GM21529 (cell line): ENCODE data around the gene TMEM221.

Experiments used
- ATAC-seq: cut with Tn5 transposase; IDR thresholded peaks from one replicate; pipeline ENCODE4 v1.9.1; 2021; ENCODE audit not compliant: unreplicated experiment

The TMEM221 gene

GRCh38 chr19:17448131-17448967 lies at the start of gene TMEM221:
TSS of gene TMEM221 (minus strand) at chr19:17448668. CDS start at chr19:17448462, 206 bp downstream.
- no peak for ATAC-seq

GRCh38 chr19:17497149-17497798 lies 48.8 kb upstream of the TMEM221 start:
- no peak for ATAC-seq

- peak; percentile 57 for ATAC-seq
Measured at GRCh38 chr19:17496337-17496997, 48.0 kb upstream of the TMEM221 start.

- no peak for ATAC-seq
Measured at GRCh38 chr19:17495639-17496296, 47.3 kb upstream of the TMEM221 start.

GRCh38 chr19:17491287-17491686 lies 42.8 kb upstream of the TMEM221 start:
- no peak for ATAC-seq

GRCh38 chr19:17490411-17490810 lies 41.9 kb upstream of the TMEM221 start:
- no peak for ATAC-seq

- ATAC-seq: no peak
Measured at GRCh38 chr19:17489392-17490030, 41.0 kb upstream of the TMEM221 start.

- ATAC-seq: peak; percentile 57
Measured at GRCh38 chr19:17488593-17489391, 40.3 kb upstream of the TMEM221 start.

- ATAC-seq: no peak
Measured at GRCh38 chr19:17487284-17488121, 39.0 kb upstream of the TMEM221 start.

- no peak for ATAC-seq
Measured at GRCh38 chr19:17486545-17487240, 38.2 kb upstream of the TMEM221 start.

GRCh38 chr19:17484520-17485185 lies 36.2 kb upstream of the TMEM221 start:
- no peak for ATAC-seq

- no peak for ATAC-seq
Measured at GRCh38 chr19:17483605-17484002, 35.1 kb upstream of the TMEM221 start.

- ATAC-seq: no peak
Measured at GRCh38 chr19:17482877-17483604, 34.6 kb upstream of the TMEM221 start.

- ATAC-seq: no peak
Measured at GRCh38 chr19:17481986-17482385, 33.5 kb upstream of the TMEM221 start.

- ATAC-seq: no peak
Measured at GRCh38 chr19:17479325-17479791, 30.9 kb upstream of the TMEM221 start.

- no peak for ATAC-seq
Measured at GRCh38 chr19:17475541-17476115, 27.2 kb upstream of the TMEM221 start.
